Loucy (cell line): Measurements from ENCODE around the gene LRRC47.

Experiments
- H2AFZ ChIP-seq: fragments of 200-600 bp; sonication (generic); 2 replicates; pipeline ENCODE4 v1.6.0; 2016; ENCODE audit warnings: antibody characterized with exemption, mild to moderate bottlenecking, low read length, moderate library complexity
- H3F3A ChIP-seq: fragments of 200-600 bp; 2 replicates; pipeline ENCODE4 v1.6.0; 2016; ENCODE audit warnings: antibody characterized with exemption, low read depth, mild to moderate bottlenecking
- H3K27me3 ChIP-seq: fragments of 200-600 bp; sonication (generic); 2 replicates; pipeline ENCODE4 v1.6.1; 2014; ENCODE audit warnings: low read length, mild to moderate bottlenecking; ENCODE audit not compliant: insufficient read depth, poor library complexity, severe bottlenecking
- H3K36me3 ChIP-seq: fragments of 200-600 bp; sonication (generic); 2 replicates; pipeline ENCODE4 v1.6.1; 2016; ENCODE audit warnings: low read length; ENCODE audit not compliant: insufficient read depth
- H3K4me1 ChIP-seq: fragments of 200-600 bp; sonication (generic); 2 replicates; pipeline ENCODE4 v1.5.1; 2014; ENCODE audit warnings: low read length, mild to moderate bottlenecking; ENCODE audit not compliant: insufficient read depth, poor library complexity, severe bottlenecking
- H3K4me2 ChIP-seq: fragments of 200-600 bp; sonication (generic); 2 replicates; pipeline ENCODE4 v1.6.0; 2014; ENCODE audit warnings: antibody characterized with exemption, low read length, low read depth, mild to moderate bottlenecking; ENCODE audit not compliant: poor library complexity, severe bottlenecking
- H3K4me3 ChIP-seq: fragments of 200-600 bp; sonication (generic); 2 replicates; pipeline ENCODE4 v1.5.1; 2014; ENCODE audit warnings: low read length, mild to moderate bottlenecking, mixed read lengths; ENCODE audit not compliant: poor library complexity, severe bottlenecking
- H3K79me2 ChIP-seq: fragments of 200-600 bp; sonication (generic); 2 replicates; pipeline ENCODE4 v1.6.1; 2014; ENCODE audit warnings: low read length; ENCODE audit not compliant: insufficient read depth
- H3K9ac ChIP-seq: fragments of 200-600 bp; sonication (generic); 2 replicates; pipeline ENCODE4 v1.6.0; 2014; ENCODE audit warnings: mild to moderate bottlenecking, low read depth, low read length, moderate library complexity; ENCODE audit not compliant: poor library complexity, severe bottlenecking
- H3K9me2 ChIP-seq: fragments of 200-600 bp; sonication (generic); replicated peaks from 2 replicates; pipeline ENCODE4 v1.6.1; 2016; ENCODE audit warnings: low read depth, low read length, mixed read lengths
- H3K9me3 ChIP-seq: fragments of 200-600 bp; sonication (generic); 2 replicates; pipeline ENCODE4 v1.6.1; 2014; ENCODE audit warnings: mild to moderate bottlenecking, antibody characterized with exemption, low read length, low read depth; ENCODE audit not compliant: insufficient read depth
- H4K20me1 ChIP-seq: fragments of 200-600 bp; sonication (generic); 2 replicates; pipeline ENCODE4 v1.6.0; 2014; ENCODE audit warnings: antibody characterized with exemption, low read length, mild to moderate bottlenecking; ENCODE audit not compliant: insufficient read depth, poor library complexity, severe bottlenecking
- CTCF ChIP-seq: fragments of 200-600 bp; sonication (generic); conservative IDR thresholded peaks from 2 replicates; pipeline ENCODE4 v1.5.1; 2014; ENCODE audit warnings: mild to moderate bottlenecking, antibody characterized with exemption, low read length
- EZH2phosphoT487 ChIP-seq: fragments of 200-600 bp; IDR thresholded peaks from 2 replicates; pipeline ENCODE4 v1.6.1; 2018; ENCODE audit warnings: antibody characterized with exemption, mild to moderate bottlenecking, moderate library complexity, borderline replicate concordance

The LRRC47 gene

GRCh38 chr1:3822421-3822820 is 26.1 kb upstream of the LRRC47 start:
- TF ChIP-seq CTCF: no peak
- TF ChIP-seq EZH2phosphoT487: no peak
- no peaks in the 10 kb centered on the region for H3K9me3 ChIP-seq
- H3K27me3 ChIP-seq: no peaks in the 10 kb centered on the region
- no peak overlapping the region for H2AFZ ChIP-seq
- H4K20me1 ChIP-seq: no peaks in the 10 kb centered on the region
- H3K36me3 ChIP-seq: peaks cover 4% of the 10 kb centered on the region; the same call in 1 of the 2 replicates
- no peaks in the 10 kb centered on the region for H3K4me1 ChIP-seq
- H3K4me3 ChIP-seq: no peak overlapping the region
- no peak overlapping the region for H3K9ac ChIP-seq
- no peaks in the 10 kb centered on the region for H3K79me2 ChIP-seq
- no peaks in the 10 kb centered on the region for H3F3A ChIP-seq
- no peak overlapping the region for H3K4me2 ChIP-seq
- no peaks in the 10 kb centered on the region for H3K9me2 ChIP-seq

GRCh38 chr1:3821908-3822307 is 25.6 kb upstream of the LRRC47 start:
- no peak for TF ChIP-seq CTCF
- no peak for TF ChIP-seq EZH2phosphoT487
- Histone ChIP-seq H3K9me2 (no peaks in the 10 kb centered on the region), H3K4me2 (no peak overlapping the region), H3K9me3 (no peaks in the 10 kb centered on the region), H3K9ac (no peak overlapping the region), H3K36me3 (peaks cover 4% of the 10 kb centered on the region; the same call in 1 of the 2 replicates), H3K79me2 (no peaks in the 10 kb centered on the region), H3K4me1 (no peaks in the 10 kb centered on the region), H4K20me1 (no peaks in the 10 kb centered on the region), H3K27me3 (no peaks in the 10 kb centered on the region), H3F3A (no peaks in the 10 kb centered on the region), H3K4me3 (no peak overlapping the region), H2AFZ (no peak overlapping the region)

DNA sequence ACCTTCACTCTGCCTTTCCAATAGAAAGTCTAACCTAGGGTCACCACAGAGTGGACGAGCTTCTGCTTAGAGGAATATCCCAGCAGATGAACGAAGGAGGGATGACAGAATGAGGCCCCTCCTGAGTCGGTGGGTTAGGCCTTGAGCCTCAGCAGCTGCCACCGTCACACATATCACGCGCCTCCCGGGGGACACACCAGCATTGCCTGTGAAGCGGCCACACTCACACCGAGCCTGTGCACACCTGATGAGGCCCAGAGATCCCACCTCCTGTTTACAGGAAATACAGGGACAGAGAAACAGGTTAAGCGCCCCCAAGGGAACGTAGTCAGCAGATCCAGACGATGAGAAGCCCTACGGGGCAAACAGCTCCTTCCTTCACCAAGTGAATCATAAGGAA is 25.1 kb upstream of the LRRC47 start:
- Histone ChIP-seq H3K4me2 (no peak overlapping the region), H3K4me1 (no peaks in the 10 kb centered on the region), H3K9ac (no peak overlapping the region), H3K36me3 (peaks cover 4% of the 10 kb centered on the region; the same call in 1 of the 2 replicates), H3K9me2 (no peaks in the 10 kb centered on the region), H2AFZ (no peak overlapping the region), H3K4me3 (no peak overlapping the region), H4K20me1 (no peaks in the 10 kb centered on the region), H3K27me3 (no peaks in the 10 kb centered on the region), H3K79me2 (no peaks in the 10 kb centered on the region), H3K9me3 (no peaks in the 10 kb centered on the region), H3F3A (no peaks in the 10 kb centered on the region)
- TF ChIP-seq CTCF (no peak), EZH2phosphoT487 (no peak)
